ENCODE results near the gene TRABD2B. TPM values are rescaled to one million over a fixed set of nuclear protein-coding genes. Genes with fewer than 3 reads are reported as not detected.

The TRABD2B gene
- total and polyA plus RNA-seq, 3 experiments from 2014 or later = not detected

- H3K27ac ChIP-seq (ENCODE audit: low read depth, low read length) = no peak overlapping the region
- Mint-ChIP-seq H3K4me1 (peaks cover 7 to 14% (median 9%) of the 10 kb centered on the region in 3 donors), H3K27ac (no peak overlapping the region), H3K9me3 (no peaks in the 10 kb centered on the region), H3K4me3 (no peak overlapping the region), H3K36me3 (no peaks in the 10 kb centered on the region), H3K27me3 (peaks cover 31 to 51% of the 10 kb centered on the region in 2 donors)
- ChIA-PET CTCF (interaction anchor here (0.6 to 5.4 kb wide), 9 partner anchors 7 to 548 kb away, joined by 3 to 50 read pairs (median 4); partner anchors contain the start of gene FOXD2), POLR2A (no interaction called here)
- H3K4me1 ChIP-seq (ENCODE audit: insufficient read depth, low read length) = no peaks in the 10 kb centered on the region
- no peak overlapping the region for H3K4me3 ChIP-seq (ENCODE audit: low read length)
- H3K27me3 ChIP-seq (ENCODE audit: insufficient read depth, low read length, poor library complexity, severe bottlenecking) = peaks cover 23% of the 10 kb centered on the region
- H3K9me3 ChIP-seq (ENCODE audit: low read length) = no peaks in the 10 kb centered on the region
- no peaks in the 10 kb centered on the region for H3K36me3 ChIP-seq (ENCODE audit: insufficient read depth, low read length)
- no peak for DNase-seq
Measured at GRCh38 chr1:47727051-47727696, 270.0 kb downstream of the TRABD2B start.

- H3K36me3 ChIP-seq (ENCODE audit: insufficient read depth, low read length) = no peaks in the 10 kb centered on the region
- Mint-ChIP-seq H3K36me3 (no peaks in the 10 kb centered on the region), H3K27ac (no peak overlapping the region), H3K9me3 (no peaks in the 10 kb centered on the region), H3K4me1 (peaks cover 7 to 14% (median 9%) of the 10 kb centered on the region in 3 donors), H3K27me3 (peaks cover 35 to 55% of the 10 kb centered on the region in 2 donors), H3K4me3 (peak overlapping the region in 6 of 7 donors; percentile 59 to 90 (median 75))
- DNase-seq = peak; percentile 27 to 62 (median 32)
- no peaks in the 10 kb centered on the region for H3K4me1 ChIP-seq (ENCODE audit: insufficient read depth, low read length)
- no peak overlapping the region for H3K4me3 ChIP-seq (ENCODE audit: low read length)
- H3K27me3 ChIP-seq (ENCODE audit: insufficient read depth, low read length, poor library complexity, severe bottlenecking) = peaks cover 19% of the 10 kb centered on the region
- no peak overlapping the region for H3K27ac ChIP-seq (ENCODE audit: low read depth, low read length)
- CTCF ChIA-PET = interaction anchor here (0.6 to 5.4 kb wide), 18 partner anchors 8 to 549 kb away, joined by 3 to 50 read pairs (median 4); partner anchors contain the start of genes CMPK1 and FOXD2
- no peaks in the 10 kb centered on the region for H3K9me3 ChIP-seq (ENCODE audit: low read length)
- POLR2A ChIA-PET = interaction anchor here (0.9 kb wide), 1 partner anchor 288 kb away, joined by 4 read pairs; the partner anchor contains the start of gene FOXD2
Measured at GRCh38 chr1:47725992-47726855, 271.0 kb downstream of the TRABD2B start.

GRCh38 chr1:47725511-47725991 lies 271.6 kb downstream of the TRABD2B start:
- H3K9me3 ChIP-seq (ENCODE audit: low read length) = no peaks in the 10 kb centered on the region
- H3K36me3 ChIP-seq (ENCODE audit: insufficient read depth, low read length) = no peaks in the 10 kb centered on the region
- DNase-seq = no peak
- H3K4me3 ChIP-seq (ENCODE audit: low read length) = no peak overlapping the region
- ChIA-PET POLR2A (interaction anchor here (0.9 kb wide), 1 partner anchor 288 kb away, joined by 4 read pairs; the partner anchor contains the start of gene FOXD2), CTCF (interaction anchor here (0.6 to 5.4 kb wide), 17 partner anchors 8 to 548 kb away, joined by 3 to 50 read pairs (median 4); partner anchors contain the start of genes CMPK1 and FOXD2)
- no peaks in the 10 kb centered on the region for H3K4me1 ChIP-seq (ENCODE audit: insufficient read depth, low read length)
- Mint-ChIP-seq H3K27me3 (peaks cover 35 to 61% of the 10 kb centered on the region in 2 donors), H3K9me3 (no peaks in the 10 kb centered on the region), H3K4me3 (peak overlapping the region in 4 of 7 donors; percentile 59 to 81 (median 75)), H3K27ac (no peak overlapping the region), H3K36me3 (no peaks in the 10 kb centered on the region), H3K4me1 (peaks cover 7 to 14% (median 9%) of the 10 kb centered on the region in 3 donors)
- peaks cover 19% of the 10 kb centered on the region for H3K27me3 ChIP-seq (ENCODE audit: insufficient read depth, low read length, poor library complexity, severe bottlenecking)
- H3K27ac ChIP-seq (ENCODE audit: low read depth, low read length) = no peak overlapping the region

GRCh38 chr1:47725000-47725473 lies 272.1 kb downstream of the TRABD2B start:
- H3K27me3 Mint-ChIP-seq = peaks cover 35 to 64% of the 10 kb centered on the region in 2 donors
- no peaks in the 10 kb centered on the region for H3K36me3 ChIP-seq (ENCODE audit: insufficient read depth, low read length)
- DNase-seq = no peak
- H3K4me3 ChIP-seq (ENCODE audit: low read length) = no peak overlapping the region
- H3K4me3 Mint-ChIP-seq = no peak overlapping the region
- H3K27me3 ChIP-seq (ENCODE audit: insufficient read depth, low read length, poor library complexity, severe bottlenecking) = peaks cover 19% of the 10 kb centered on the region
- ChIA-PET POLR2A (no interaction called here), CTCF (interaction anchor here (1.3 to 5.4 kb wide), 2 partner anchors 289 to 336 kb away, joined by 7 to 50 read pairs; partner anchors contain the start of gene FOXD2)
- H3K36me3 Mint-ChIP-seq = no peaks in the 10 kb centered on the region
- no peak overlapping the region for H3K27ac ChIP-seq (ENCODE audit: low read depth, low read length)
- H3K9me3 ChIP-seq (ENCODE audit: low read length) = no peaks in the 10 kb centered on the region
- no peaks in the 10 kb centered on the region for H3K4me1 ChIP-seq (ENCODE audit: insufficient read depth, low read length)
- no peaks in the 10 kb centered on the region for H3K9me3 Mint-ChIP-seq
- no peak overlapping the region for H3K27ac Mint-ChIP-seq
- H3K4me1 Mint-ChIP-seq = peaks cover 7 to 14% (median 9%) of the 10 kb centered on the region in 3 donors

- POLR2A ChIA-PET = no interaction called here
- H3K27me3 Mint-ChIP-seq = peaks cover 37 to 66% of the 10 kb centered on the region in 2 donors
Measured at GRCh38 chr1:47724432-47724999, 272.7 kb downstream of the TRABD2B start.

GRCh38 chr1:47722909-47723580 lies 274.1 kb downstream of the TRABD2B start:
- ChIA-PET CTCF (interaction anchor here (1.7 kb wide), 1 partner anchor 12 kb away, joined by 5 read pairs; no protein-coding TSS in a partner anchor), POLR2A (no interaction called here)
- Mint-ChIP-seq H3K27ac (no peak overlapping the region), H3K36me3 (no peaks in the 10 kb centered on the region), H3K4me1 (peaks cover 7 to 14% (median 9%) of the 10 kb centered on the region in 3 donors), H3K9me3 (no peaks in the 10 kb centered on the region), H3K27me3 (peaks cover 42 to 74% of the 10 kb centered on the region in 2 donors), H3K4me3 (no peak overlapping the region)
- no peak overlapping the region for H3K27ac ChIP-seq (ENCODE audit: low read depth, low read length)
- peaks cover 23% of the 10 kb centered on the region for H3K27me3 ChIP-seq (ENCODE audit: insufficient read depth, low read length, poor library complexity, severe bottlenecking)
- no peaks in the 10 kb centered on the region for H3K9me3 ChIP-seq (ENCODE audit: low read length)
- no peaks in the 10 kb centered on the region for H3K4me1 ChIP-seq (ENCODE audit: insufficient read depth, low read length)
- DNase-seq = no peak
- H3K36me3 ChIP-seq (ENCODE audit: insufficient read depth, low read length) = no peaks in the 10 kb centered on the region
- H3K4me3 ChIP-seq (ENCODE audit: low read length) = no peak overlapping the region

More at GRCh38 chr1:47724432-47724999, 272.7 kb downstream of the TRABD2B start:
- Mint-ChIP-seq H3K27ac (no peak overlapping the region), H3K4me1 (peaks cover 7 to 14% (median 9%) of the 10 kb centered on the region in 3 donors), H3K4me3 (no peak overlapping the region), H3K9me3 (no peaks in the 10 kb centered on the region), H3K36me3 (no peaks in the 10 kb centered on the region)
- Histone ChIP-seq H3K4me1 (ENCODE audit: insufficient read depth, low read length) (no peaks in the 10 kb centered on the region), H3K27me3 (ENCODE audit: insufficient read depth, low read length, poor library complexity, severe bottlenecking) (peaks cover 19% of the 10 kb centered on the region), H3K27ac (ENCODE audit: low read depth, low read length) (no peak overlapping the region), H3K9me3 (ENCODE audit: low read length) (no peaks in the 10 kb centered on the region), H3K36me3 (ENCODE audit: insufficient read depth, low read length) (no peaks in the 10 kb centered on the region), H3K4me3 (ENCODE audit: low read length) (no peak overlapping the region)
- CTCF ChIA-PET = interaction anchor here (5.4 kb wide), 1 partner anchor 288 kb away, joined by 50 read pairs; the partner anchor contains the start of gene FOXD2
- no peak for DNase-seq

- Mint-ChIP-seq H3K4me1 (peaks cover 7 to 14% (median 9%) of the 10 kb centered on the region in 3 donors), H3K27me3 (peaks cover 43 to 76% of the 10 kb centered on the region in 2 donors), H3K4me3 (no peak overlapping the region), H3K9me3 (no peaks in the 10 kb centered on the region), H3K36me3 (no peaks in the 10 kb centered on the region), H3K27ac (no peak overlapping the region)
- H3K4me3 ChIP-seq (ENCODE audit: low read length) = no peak overlapping the region
- no peaks in the 10 kb centered on the region for H3K9me3 ChIP-seq (ENCODE audit: low read length)
- H3K27me3 ChIP-seq (ENCODE audit: insufficient read depth, low read length, poor library complexity, severe bottlenecking) = peaks cover 29% of the 10 kb centered on the region
- no peak overlapping the region for H3K27ac ChIP-seq (ENCODE audit: low read depth, low read length)
- ChIA-PET CTCF (interaction anchor here (1.1 to 1.7 kb wide), 2 partner anchors 11 to 287 kb away, joined by 3 to 5 read pairs; no protein-coding TSS in a partner anchor), POLR2A (no interaction called here)
- no peaks in the 10 kb centered on the region for H3K36me3 ChIP-seq (ENCODE audit: insufficient read depth, low read length)
- DNase-seq = no peak
- no peaks in the 10 kb centered on the region for H3K4me1 ChIP-seq (ENCODE audit: insufficient read depth, low read length)
Measured at GRCh38 chr1:47722101-47722500, 275.1 kb downstream of the TRABD2B start.

Measured in CD8-positive, alpha-beta memory T cell (primary cell).